ENCODE measurements around the gene C4orf50.
"Not testable (repeated sequence)": the region's sequence is repeated elsewhere in the genome, so short reads cannot be mapped to it uniquely, and the experiment has no call there.

Gene C4orf50

DNA sequence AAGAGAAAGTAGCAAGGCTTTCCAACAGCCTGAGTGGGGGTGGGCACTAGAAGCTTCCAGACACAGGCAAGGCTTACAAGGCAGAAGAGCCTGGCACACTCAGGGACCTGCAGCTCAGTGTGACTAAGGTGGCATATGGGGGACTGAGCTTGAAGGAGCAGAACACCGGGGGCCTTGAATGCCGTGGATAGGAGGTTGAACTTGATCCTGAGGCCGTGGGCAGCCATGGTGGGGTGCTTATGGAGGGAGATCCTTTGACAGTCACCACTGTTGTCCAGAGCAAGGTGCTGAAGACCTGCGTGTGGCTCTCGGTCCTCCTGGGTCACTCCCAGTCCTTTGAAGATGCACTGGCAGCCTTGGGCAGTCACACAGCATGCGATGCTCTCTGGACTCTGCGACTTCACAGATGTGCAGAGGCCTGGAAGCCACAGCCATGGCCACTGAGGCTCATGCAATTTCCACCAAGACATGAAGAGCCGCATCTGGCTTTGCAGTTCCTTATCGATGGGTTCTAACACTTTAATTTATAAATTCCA, 18.3 kb downstream of the C4orf50 start:
- H3K27ac Mint-ChIP-seq: no peak overlapping the region
- H3K36me3 Mint-ChIP-seq (ENCODE audit: low read depth): no peaks in the 10 kb centered on the region
- H3K4me1 Mint-ChIP-seq (ENCODE audit: low read depth): no peaks in the 10 kb centered on the region
- no peak overlapping the region for H3K4me3 Mint-ChIP-seq
- H3K9me3 Mint-ChIP-seq: no peaks in the 10 kb centered on the region
- no peaks in the 10 kb centered on the region for H3K27me3 Mint-ChIP-seq (ENCODE audit: low read depth)
- DNase-seq (ENCODE audit: low spot score): no peak

DNA sequence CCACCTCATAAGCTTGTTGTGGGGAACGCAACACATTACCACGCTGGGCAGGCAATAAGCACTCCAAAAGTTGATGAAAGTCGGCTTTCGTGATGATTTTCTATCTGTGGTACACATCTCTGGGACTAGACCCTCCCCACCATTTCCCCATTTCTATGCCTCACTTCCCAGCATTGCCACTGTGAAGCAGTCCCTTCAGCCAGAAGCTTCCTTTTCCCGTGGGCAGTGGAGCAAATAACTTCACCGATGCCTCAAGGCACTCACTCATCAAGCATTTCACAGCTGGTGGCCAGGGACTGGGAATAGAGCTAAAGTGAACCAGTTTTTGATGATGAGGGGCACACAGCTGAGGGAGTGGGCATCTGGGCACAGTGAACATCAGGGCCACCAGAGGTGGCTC, 18.9 kb downstream of the C4orf50 start:
- H3K36me3 Mint-ChIP-seq (ENCODE audit: low read depth): no peaks in the 10 kb centered on the region
- no peaks in the 10 kb centered on the region for H3K9me3 Mint-ChIP-seq
- no peak overlapping the region for H3K4me3 Mint-ChIP-seq
- H3K27me3 Mint-ChIP-seq (ENCODE audit: low read depth): no peaks in the 10 kb centered on the region
- H3K27ac Mint-ChIP-seq: no peak overlapping the region
- H3K4me1 Mint-ChIP-seq (ENCODE audit: low read depth): no peaks in the 10 kb centered on the region
- no peak for DNase-seq (ENCODE audit: low spot score)

DNA sequence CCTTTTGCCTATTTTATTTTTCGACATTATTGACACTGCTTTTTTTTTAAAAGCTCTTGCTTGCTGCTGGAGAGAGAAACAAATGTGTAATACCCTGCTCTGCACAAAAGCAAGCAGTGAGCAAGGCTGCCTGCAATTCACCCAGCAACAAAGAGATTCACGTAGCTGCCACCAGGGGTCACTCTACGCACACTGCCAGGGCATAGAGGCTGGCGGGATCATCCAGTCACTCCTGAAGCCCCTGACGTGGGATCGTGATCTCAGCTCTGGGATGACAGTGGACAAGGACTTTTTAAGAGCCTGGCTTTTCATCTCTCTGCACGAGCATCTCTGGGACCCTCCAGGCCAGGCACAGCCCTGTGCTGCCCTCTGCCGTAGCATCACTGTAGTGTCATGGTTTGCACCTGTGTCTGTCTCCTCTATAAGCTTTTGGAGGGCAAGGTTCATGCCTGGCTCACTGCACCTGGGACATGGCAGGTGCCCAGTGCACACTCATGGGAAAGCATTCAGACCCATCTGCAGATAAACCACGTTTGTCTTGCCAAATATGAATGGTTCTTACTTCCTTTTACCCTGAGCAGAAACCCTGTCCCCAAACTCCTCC, 19.8 kb downstream of the C4orf50 start:
- DNase-seq (ENCODE audit: low spot score): peak; percentile 27
- no peak overlapping the region for H3K4me3 Mint-ChIP-seq
- no peaks in the 10 kb centered on the region for H3K9me3 Mint-ChIP-seq
- H3K27me3 Mint-ChIP-seq (ENCODE audit: low read depth): no peaks in the 10 kb centered on the region
- no peak overlapping the region for H3K27ac Mint-ChIP-seq
- H3K4me1 Mint-ChIP-seq (ENCODE audit: low read depth): no peaks in the 10 kb centered on the region
- no peaks in the 10 kb centered on the region for H3K36me3 Mint-ChIP-seq (ENCODE audit: low read depth)

DNA sequence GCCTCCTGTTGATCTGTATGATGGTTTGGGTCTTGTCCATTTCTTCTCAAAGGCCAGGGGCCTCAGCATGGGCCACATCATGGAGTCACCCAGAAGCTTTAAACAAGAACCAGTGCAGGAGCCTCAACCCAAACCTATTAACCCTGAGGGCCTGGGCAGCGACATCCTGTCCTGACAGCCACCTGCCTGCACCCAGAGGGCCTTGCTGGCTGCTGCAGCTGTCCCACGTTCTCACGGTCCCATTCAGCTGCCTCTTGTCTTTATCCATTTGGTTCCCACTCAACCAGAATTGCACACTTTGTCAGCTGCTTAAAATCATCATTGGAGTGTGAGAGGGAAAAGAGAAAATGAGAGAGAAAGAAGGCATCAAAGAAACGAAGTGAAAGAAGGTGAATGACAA, 21.6 kb downstream of the C4orf50 start:
- Mint-ChIP-seq H3K4me3 (no peak overlapping the region), H3K27me3 (ENCODE audit: low read depth) (no peaks in the 10 kb centered on the region), H3K36me3 (ENCODE audit: low read depth) (no peaks in the 10 kb centered on the region), H3K27ac (no peak overlapping the region), H3K9me3 (no peaks in the 10 kb centered on the region), H3K4me1 (ENCODE audit: low read depth) (no peaks in the 10 kb centered on the region)
- no peak for DNase-seq (ENCODE audit: low spot score)

DNA sequence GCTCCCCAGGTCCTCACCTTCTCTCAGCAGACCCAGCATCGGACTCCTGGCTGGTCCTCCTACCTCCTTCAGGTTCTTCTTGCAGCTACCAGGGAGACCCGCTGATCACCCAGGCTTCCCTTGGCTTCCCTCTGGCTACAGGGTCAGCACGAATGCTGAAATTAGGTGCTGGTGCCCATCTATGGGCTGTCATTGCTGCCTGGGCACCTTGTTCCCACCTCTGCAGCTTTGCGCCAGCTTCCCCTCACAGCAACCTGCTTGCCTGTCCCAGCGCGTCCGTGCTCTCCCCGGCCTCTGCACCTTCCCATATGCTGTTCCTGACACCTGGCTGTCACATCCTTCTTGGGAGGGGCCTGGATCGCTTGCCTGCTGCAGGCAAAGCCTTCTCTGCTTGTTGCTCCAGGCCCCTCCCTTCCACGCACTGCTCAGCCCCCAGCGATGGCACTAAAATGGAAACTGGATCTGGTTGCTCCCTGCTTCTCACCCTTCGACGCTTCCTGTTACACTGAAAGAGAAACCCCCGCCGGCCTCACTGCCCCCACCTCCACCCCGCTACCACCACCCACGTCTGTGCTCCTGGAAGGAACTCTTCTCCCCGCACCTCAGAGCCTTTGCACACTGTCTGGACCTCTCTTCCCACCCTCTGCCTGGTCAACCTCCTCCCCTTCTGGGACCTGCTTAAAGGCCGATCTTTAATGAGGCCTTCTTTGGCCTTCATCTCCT, 22.2 kb downstream of the C4orf50 start:
- no peaks in the 10 kb centered on the region for H3K36me3 Mint-ChIP-seq (ENCODE audit: low read depth)
- DNase-seq (ENCODE audit: low spot score): no peak
- H3K27ac Mint-ChIP-seq: no peak overlapping the region
- no peaks in the 10 kb centered on the region for H3K27me3 Mint-ChIP-seq (ENCODE audit: low read depth)
- no peaks in the 10 kb centered on the region for H3K9me3 Mint-ChIP-seq
- H3K4me1 Mint-ChIP-seq (ENCODE audit: low read depth): no peaks in the 10 kb centered on the region
- no peak overlapping the region for H3K4me3 Mint-ChIP-seq

DNA sequence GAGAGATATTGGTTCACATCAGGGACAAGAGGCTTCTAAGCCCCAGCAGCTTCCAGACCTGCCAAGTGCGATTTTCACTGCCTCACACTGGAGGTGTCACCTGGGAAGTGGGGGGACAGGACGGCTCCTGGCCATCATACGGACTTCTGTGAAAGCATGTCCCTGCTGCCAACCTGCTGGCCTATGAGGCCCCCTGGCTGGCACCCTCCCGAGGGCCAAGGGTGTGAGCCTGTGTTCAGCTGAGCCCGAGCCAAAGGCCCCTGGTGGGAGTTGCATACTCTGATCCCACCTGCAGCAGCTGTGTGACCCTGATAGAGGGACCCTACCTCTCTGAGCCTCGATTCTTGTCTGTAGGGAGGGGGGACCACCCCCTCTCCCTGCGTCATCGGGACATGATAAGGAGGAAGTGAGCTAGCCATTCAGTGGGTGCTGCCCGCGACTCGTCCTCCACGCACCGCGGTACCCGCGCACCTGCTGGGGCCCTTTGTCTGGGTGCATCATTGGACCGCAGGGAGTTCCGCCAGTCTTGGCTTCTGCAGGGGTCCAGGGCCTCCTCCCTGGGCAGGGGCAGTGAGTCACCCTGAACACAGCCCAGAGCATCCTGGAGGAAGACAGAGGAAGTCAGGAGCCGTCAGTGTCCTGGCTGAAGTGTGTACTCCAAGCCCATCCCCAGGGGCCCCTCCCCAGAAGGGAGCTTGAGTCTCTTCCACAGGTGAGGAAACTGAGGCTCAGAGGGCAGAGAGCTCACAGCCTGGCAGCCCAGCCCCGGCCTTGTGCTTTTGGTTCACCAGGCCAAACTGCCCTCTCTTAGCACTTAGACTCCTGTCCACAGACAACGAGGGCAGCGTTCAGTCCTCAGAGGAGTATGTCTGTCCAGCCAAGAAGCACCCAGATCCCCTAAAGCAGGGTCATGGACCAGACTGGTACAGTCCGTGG, 24.1 kb downstream of the C4orf50 start:
- DNase-seq (ENCODE audit: low spot score): no peak
- Mint-ChIP-seq H3K27me3 (ENCODE audit: low read depth) (no peaks in the 10 kb centered on the region), H3K4me1 (ENCODE audit: low read depth) (no peaks in the 10 kb centered on the region), H3K9me3 (no peaks in the 10 kb centered on the region), H3K36me3 (ENCODE audit: low read depth) (no peaks in the 10 kb centered on the region), H3K27ac (no peak overlapping the region), H3K4me3 (no peak overlapping the region)

DNA sequence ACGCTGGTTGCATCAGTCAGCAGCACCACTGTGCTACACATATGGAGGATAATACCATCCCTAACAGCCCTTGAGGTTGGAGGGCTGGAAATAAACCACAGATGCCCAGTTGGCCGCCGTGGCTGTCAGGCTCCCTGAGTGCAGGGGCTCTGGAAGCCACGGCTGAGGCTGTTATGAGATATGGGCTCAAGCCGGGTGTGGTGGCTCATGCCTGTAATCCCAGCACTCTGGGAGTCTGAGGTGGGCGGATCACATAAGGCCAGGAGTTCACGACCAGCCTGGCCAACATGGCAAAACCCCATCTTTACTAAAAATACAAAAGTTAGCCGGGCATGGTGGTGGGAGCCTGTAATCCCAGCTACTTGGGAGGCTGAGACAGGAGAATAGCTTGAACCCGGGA, 24.9 kb downstream of the C4orf50 start:
- not testable (repeated sequence) for H3K27ac Mint-ChIP-seq; H3K4me1 Mint-ChIP-seq (ENCODE audit: low read depth); DNase-seq (ENCODE audit: low spot score); H3K36me3 Mint-ChIP-seq (ENCODE audit: low read depth); H3K4me3 Mint-ChIP-seq; H3K27me3 Mint-ChIP-seq (ENCODE audit: low read depth); H3K9me3 Mint-ChIP-seq

DNA sequence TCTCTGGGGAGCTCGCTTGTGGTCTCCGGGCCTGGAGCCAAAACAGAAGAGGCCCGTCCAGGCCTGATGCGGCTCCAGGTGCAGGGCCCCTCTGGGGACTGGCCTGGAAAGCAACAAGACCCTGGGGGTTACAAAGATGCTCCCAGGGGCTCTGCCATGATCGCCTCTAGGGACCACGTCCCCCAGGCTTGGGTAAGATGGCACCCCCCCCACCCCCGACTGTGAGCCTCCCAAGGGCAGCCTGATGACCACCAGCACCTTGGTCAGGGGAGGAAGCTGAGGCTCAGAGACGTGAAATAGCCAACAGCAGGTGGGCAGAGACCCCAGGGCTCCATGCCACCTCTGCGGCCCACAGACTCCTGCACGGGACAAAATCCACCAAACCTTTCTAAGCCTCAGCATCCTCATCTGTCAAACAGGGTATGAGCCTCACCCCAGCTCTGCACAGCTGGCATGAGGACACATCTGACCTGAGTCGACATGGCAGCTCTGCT, 25.4 kb downstream of the C4orf50 start:
- Mint-ChIP-seq H3K4me1 (ENCODE audit: low read depth) (no peaks in the 10 kb centered on the region), H3K27ac (no peak overlapping the region), H3K36me3 (ENCODE audit: low read depth) (no peaks in the 10 kb centered on the region), H3K9me3 (no peaks in the 10 kb centered on the region), H3K27me3 (ENCODE audit: low read depth) (no peaks in the 10 kb centered on the region), H3K4me3 (no peak overlapping the region)
- no peak for DNase-seq (ENCODE audit: low spot score)

DNA sequence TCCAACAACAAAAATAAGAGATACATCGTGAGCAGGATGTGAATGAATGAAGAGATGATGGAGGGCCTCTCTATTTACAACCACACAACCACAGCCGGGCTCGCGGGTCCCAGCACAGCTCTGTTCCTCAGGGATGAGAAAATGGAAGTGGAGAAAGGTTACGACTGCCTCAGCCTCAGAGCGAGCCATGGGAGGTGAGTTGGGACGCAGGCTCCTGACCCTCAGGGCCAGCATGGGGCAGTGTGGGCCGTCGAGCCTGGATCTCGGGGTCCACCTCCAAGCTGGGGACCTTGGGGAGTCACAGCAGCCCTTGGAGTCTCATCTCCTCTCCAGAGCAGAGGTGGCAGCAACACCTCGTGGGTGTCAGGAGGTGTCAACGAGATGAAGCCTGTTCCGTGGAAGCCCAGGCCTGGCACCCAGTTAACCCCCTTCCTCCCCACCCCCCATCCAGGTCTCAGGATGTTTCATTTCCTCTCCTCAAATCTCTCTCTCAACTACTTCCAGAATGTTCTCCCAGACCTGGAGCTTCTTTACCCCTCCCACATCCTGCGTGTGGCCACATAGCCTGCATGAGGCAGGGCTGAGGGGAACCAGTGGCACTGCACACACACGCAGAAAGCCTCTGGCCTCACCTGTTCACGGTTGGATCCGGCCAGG, 25.9 kb downstream of the C4orf50 start:
- no peak overlapping the region for H3K27ac Mint-ChIP-seq
- no peak for DNase-seq (ENCODE audit: low spot score)
- H3K4me1 Mint-ChIP-seq (ENCODE audit: low read depth): no peaks in the 10 kb centered on the region
- H3K9me3 Mint-ChIP-seq: no peaks in the 10 kb centered on the region
- no peaks in the 10 kb centered on the region for H3K27me3 Mint-ChIP-seq (ENCODE audit: low read depth)
- no peak overlapping the region for H3K4me3 Mint-ChIP-seq
- no peaks in the 10 kb centered on the region for H3K36me3 Mint-ChIP-seq (ENCODE audit: low read depth)

DNA sequence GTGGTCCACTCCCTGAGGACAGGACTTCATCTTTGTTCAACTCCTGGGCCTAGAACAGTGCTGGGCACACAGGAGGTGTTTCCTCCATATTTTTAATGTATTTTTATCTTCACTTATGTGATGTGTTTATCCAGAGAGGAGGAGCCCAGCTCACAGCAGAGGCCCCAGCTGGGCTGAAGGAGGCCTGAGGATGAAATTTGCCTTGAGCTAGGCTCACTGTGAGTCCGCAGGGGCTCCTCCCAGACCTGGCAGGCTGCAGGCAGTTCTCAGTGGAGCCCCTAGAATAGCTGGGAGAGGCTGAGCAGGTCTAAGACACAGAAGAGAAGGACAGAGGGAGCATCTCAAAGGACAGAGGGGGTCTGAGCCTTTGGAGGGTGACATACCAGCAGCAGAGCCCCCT, 26.8 kb downstream of the C4orf50 start:
- H3K9me3 Mint-ChIP-seq: no peaks in the 10 kb centered on the region
- no peak overlapping the region for H3K4me3 Mint-ChIP-seq
- no peak overlapping the region for H3K27ac Mint-ChIP-seq
- H3K4me1 Mint-ChIP-seq (ENCODE audit: low read depth): no peaks in the 10 kb centered on the region
- no peaks in the 10 kb centered on the region for H3K27me3 Mint-ChIP-seq (ENCODE audit: low read depth)
- H3K36me3 Mint-ChIP-seq (ENCODE audit: low read depth): no peaks in the 10 kb centered on the region
- DNase-seq (ENCODE audit: low spot score): no peak

DNA sequence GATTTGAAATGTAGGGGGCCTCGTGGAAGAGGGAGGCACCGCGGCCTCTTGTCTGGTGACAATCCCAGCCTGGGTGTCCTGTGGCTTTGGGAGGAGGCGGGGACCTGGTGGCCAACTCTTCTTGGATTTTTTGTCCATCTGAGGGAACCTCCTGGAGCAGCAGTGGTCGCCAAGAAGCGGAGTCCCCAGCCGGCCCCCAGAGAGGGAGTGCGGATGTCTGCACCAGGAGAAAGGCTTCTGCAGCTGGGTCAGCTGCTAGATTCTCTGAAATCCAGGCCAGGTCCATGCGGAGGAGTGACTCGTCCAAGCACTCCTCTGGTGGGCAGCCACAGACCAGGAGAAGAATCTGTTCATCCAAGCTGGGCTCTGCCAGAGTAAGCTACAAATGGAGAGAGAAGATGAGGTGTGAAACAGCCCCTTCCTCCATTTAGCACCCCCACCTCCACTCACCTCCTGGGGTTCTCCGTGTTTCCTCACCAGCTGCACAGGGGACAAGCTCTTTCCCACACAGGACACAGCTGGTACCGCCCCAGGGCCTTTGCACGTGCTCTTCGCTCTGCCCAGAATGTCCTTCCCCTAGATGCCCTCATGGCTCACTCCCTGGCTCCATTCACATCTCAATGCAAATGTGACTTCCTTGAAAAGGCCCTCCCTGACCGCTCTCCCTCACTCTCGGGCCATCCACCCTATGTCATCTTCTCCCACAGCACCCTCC, 27.6 kb downstream of the C4orf50 start:
- no peaks in the 10 kb centered on the region for H3K9me3 Mint-ChIP-seq
- H3K4me1 Mint-ChIP-seq (ENCODE audit: low read depth): no peaks in the 10 kb centered on the region
- H3K4me3 Mint-ChIP-seq: no peak overlapping the region
- DNase-seq (ENCODE audit: low spot score): no peak
- no peaks in the 10 kb centered on the region for H3K27me3 Mint-ChIP-seq (ENCODE audit: low read depth)
- H3K36me3 Mint-ChIP-seq (ENCODE audit: low read depth): no peaks in the 10 kb centered on the region
- no peak overlapping the region for H3K27ac Mint-ChIP-seq

DNA sequence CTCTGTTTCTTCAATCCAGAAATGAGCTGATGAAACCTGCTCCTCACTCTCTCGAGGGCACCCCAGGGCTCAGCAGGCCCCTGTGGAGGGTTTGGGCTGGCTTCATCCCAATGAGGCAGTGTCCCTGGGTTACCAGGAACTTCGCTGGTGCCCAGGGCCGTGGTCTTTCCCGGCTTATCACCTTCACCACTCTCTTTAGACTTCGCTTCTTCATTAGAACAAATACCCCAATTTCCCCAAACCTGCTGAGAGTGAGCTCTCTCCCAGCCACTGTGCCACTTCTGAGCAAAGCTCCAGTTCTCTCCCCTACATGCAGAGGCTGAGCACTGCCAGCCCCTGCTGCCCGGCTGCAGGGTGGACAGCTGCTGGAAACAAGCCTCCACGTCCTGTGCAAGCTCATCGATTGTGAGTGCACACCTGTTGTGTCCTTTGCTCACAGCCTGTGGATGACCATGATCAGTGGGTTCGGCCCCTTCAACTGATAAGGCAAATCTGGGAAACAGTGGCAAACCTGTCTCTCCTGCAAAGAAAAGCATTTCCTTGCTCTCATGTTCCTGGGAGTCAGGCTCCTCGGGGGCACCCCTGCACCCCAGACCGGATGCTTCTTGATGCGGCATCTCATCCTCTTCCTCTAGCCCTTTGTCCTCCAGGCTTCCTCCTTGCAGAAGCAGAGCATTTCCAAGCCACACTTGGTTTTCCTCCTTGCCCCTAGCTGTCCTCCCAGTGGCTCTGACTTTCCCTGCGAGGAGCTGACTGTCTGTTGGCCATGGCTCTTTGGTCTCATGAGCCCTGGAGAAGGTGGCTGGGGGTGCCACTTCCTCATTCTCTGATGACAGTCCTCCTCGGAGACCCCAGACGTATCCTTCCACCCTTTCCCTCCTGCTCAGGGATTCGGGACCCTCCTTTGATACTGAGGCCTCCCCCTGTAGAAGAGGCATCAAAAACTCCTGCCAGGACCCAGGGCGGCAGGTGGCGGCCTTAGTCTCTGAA, 28.7 kb downstream of the C4orf50 start:
- Mint-ChIP-seq H3K27ac (no peak overlapping the region), H3K27me3 (ENCODE audit: low read depth) (peaks cover 2% of the 10 kb centered on the region), H3K9me3 (peaks cover 6% of the 10 kb centered on the region), H3K4me3 (no peak overlapping the region), H3K4me1 (ENCODE audit: low read depth) (no peaks in the 10 kb centered on the region), H3K36me3 (ENCODE audit: low read depth) (no peaks in the 10 kb centered on the region)
- DNase-seq (ENCODE audit: low spot score): no peak

All from T-helper 2 cell treated with Interferon-gamma antibody and Interleukin-4, amounts not matched to agents 5 μg/mL and 100 μg/mL, for 36 hours (primary cell).